ENCODE measurements around the gene MFN1. TPM values are rescaled to one million over a fixed set of nuclear protein-coding genes. Genes with fewer than 3 reads are reported as not detected.
"Not testable (repeated sequence)": the region's sequence is repeated elsewhere in the genome, so short reads cannot be mapped to it uniquely, and the experiment has no call there.

The MFN1 gene
- 10 to 100 TPM; 25.5 to 30.4 TPM for total RNA-seq

DNA sequence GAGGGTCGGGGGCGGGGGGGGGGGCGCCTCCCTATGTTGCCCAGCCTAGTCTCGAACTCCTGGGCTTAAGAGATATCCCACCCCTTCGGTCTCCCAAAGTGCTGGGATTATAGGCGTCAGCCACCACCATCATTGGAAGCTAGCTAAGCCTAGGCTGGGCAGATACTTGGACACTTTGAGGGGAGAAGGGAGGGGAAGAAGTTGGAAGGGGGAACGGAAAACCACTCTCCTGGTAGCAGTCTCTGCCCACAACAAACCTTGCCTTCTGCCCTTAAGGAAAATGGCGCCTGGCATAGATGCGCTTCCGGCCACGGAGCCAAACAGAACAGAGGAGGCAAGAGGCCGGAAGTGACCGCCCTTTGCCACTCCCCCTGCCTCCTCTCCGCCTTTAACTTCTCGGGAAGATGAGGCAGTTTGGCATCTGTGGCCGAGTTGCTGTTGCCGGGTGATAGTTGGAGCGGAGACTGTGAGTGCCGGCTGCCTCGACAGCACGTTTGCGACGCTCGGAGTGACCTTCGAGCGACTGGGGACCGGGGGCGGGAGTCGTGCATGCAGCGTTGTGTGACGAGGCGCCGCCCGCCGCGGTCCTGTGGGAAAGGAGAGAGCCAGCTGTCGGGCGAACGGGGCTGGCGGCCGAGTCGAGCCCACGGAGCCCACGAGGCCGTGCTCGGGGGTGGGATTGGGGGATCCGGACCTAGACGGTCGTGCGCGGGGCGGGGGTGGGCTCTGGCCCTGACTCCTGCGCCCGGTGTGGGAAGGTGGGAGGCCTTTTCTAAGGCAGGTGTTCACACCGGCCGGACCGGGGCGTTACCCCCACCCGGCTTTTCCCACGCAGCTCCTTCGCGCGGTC, at the start of gene MFN1:
Gene MFN1 (plus strand): TSS at position 365 of the 850 bp plus-strand sequence. CDS start 1,143 bp downstream, outside the sequence.
- ATAC-seq (peak; percentile 98), DNase-seq (peak; percentile 94)
- POLR2A ChIA-PET: interaction anchor here (0.7 to 2.6 kb wide), 5 partner anchors 17 to 257 kb away, joined by 3 to 12 read pairs (median 4); partner anchors contain the start of genes MRPL47, NDUFB5 and ZNF639
- H3K27me3 Mint-ChIP-seq (ENCODE audit: low read depth): no peaks in the 10 kb centered on the region
- peaks cover 14% of the 10 kb centered on the region for H3K36me3 Mint-ChIP-seq (ENCODE audit: low read depth)
- peak within 1 kb of the TSS; percentile 94 for H3K4me3 Mint-ChIP-seq
- peaks cover 15% of the 10 kb centered on the region for H3K4me1 Mint-ChIP-seq (ENCODE audit: low read depth)
- peak within 1 kb of the TSS; percentile 93 for H3K27ac Mint-ChIP-seq
- no peaks in the 10 kb centered on the region for H3K9me3 Mint-ChIP-seq (ENCODE audit: insufficient read depth)
- CTCF ChIA-PET: interaction anchor here (1.0 to 2.0 kb wide), 2 partner anchors 23 to 26 kb away, joined by 3 to 9 read pairs; no protein-coding TSS in a partner anchor

DNA sequence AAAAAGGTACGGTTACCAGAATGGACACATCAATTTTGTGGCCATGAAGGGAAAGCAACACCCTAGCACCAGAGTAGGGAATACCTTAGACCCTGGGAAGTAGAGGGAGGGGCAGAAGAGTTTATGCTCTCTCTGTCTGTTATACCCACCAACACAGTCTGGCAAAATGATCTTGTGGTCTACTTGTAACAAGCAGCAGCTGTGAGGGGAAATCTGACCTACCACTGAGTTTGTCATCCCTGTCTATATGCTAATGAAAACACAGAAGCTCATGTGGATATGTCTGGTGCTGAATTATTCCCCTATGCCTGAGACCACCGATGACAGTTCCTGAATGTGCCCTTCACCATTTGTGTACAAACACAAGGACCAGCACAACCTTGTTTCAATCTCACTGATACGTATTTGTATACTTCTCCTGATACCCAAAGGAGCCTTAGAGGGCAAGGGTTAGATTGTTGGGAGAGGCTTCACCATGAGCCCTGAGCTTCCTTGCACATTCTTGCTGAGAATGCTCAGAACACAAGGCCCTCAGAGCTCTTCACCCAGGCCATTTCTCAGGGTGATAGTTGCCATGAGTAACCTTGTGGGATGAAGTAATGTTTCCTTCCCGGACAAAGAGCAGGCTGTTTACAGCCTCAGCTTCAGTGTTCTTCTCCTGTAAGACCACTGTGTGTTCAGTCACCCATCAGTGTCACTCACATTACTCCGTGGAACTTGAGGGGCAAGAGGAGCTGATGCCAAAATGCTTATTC, 49.4 kb upstream of the MFN1 start:
- Mint-ChIP-seq H3K27ac (no peak overlapping the region), H3K27me3 (ENCODE audit: low read depth) (peaks cover 11% of the 10 kb centered on the region), H3K9me3 (ENCODE audit: insufficient read depth) (no peaks in the 10 kb centered on the region), H3K4me1 (ENCODE audit: low read depth) (no peaks in the 10 kb centered on the region), H3K4me3 (no peak overlapping the region), H3K36me3 (ENCODE audit: low read depth) (no peaks in the 10 kb centered on the region)
- DNase-seq: no peak
- ATAC-seq: no peak
- ChIA-PET POLR2A (no interaction called here), CTCF (no interaction called here)

DNA sequence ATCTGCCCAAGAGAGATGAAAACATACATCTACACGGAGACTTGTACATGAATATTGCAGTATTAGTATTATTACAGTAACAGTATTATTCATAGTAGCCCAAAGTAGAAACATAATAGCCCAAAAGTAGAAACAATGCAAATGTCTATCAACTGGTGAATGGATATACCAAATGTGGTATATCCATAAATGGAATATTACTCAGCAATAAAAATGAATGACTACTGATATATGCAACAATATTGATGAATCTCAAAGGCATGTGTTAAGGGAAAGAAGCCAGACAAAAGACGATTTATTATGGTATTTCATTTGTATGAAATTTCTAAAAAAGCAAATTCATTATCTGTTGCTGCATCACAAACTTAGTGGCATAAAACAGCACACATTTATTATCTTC, 48.2 kb upstream of the MFN1 start:
- POLR2A ChIA-PET: no interaction called here
- Mint-ChIP-seq H3K4me1 (ENCODE audit: low read depth) (no peaks in the 10 kb centered on the region), H3K27ac (no peak overlapping the region), H3K9me3 (ENCODE audit: insufficient read depth) (no peaks in the 10 kb centered on the region), H3K4me3 (no peak overlapping the region), H3K36me3 (ENCODE audit: low read depth) (no peaks in the 10 kb centered on the region), H3K27me3 (ENCODE audit: low read depth) (peaks cover 15% of the 10 kb centered on the region)
- DNase-seq: no peak
- CTCF ChIA-PET: no interaction called here
- no peak for ATAC-seq

GRCh38 chr3:179299999-179300613, 47.4 kb upstream of the MFN1 start:
- DNase-seq (no peak), ATAC-seq (no peak)
- H3K4me3 Mint-ChIP-seq: no peak overlapping the region
- ChIA-PET POLR2A (no interaction called here), CTCF (no interaction called here)
- H3K36me3 Mint-ChIP-seq (ENCODE audit: low read depth): no peaks in the 10 kb centered on the region
- no peaks in the 10 kb centered on the region for H3K9me3 Mint-ChIP-seq (ENCODE audit: insufficient read depth)
- peaks cover 12% of the 10 kb centered on the region for H3K27me3 Mint-ChIP-seq (ENCODE audit: low read depth)
- no peak overlapping the region for H3K27ac Mint-ChIP-seq
- H3K4me1 Mint-ChIP-seq (ENCODE audit: low read depth): no peaks in the 10 kb centered on the region

GRCh38 chr3:179301645-179302044, 45.9 kb upstream of the MFN1 start:
- Mint-ChIP-seq H3K9me3 (ENCODE audit: insufficient read depth) (no peaks in the 10 kb centered on the region), H3K27ac (no peak overlapping the region), H3K4me1 (ENCODE audit: low read depth) (no peaks in the 10 kb centered on the region), H3K36me3 (ENCODE audit: low read depth) (no peaks in the 10 kb centered on the region), H3K4me3 (no peak overlapping the region), H3K27me3 (ENCODE audit: low read depth) (peaks cover 13% of the 10 kb centered on the region)
- DNase-seq: no peak
- POLR2A ChIA-PET: interaction anchor here (0.6 kb wide), 1 partner anchor 327 kb away, joined by 3 read pairs; no protein-coding TSS in a partner anchor
- ATAC-seq: no peak
- CTCF ChIA-PET: no interaction called here

GRCh38 chr3:179302111-179302510, 45.4 kb upstream of the MFN1 start:
- CTCF ChIA-PET: no interaction called here
- POLR2A ChIA-PET: no interaction called here
- H3K4me3 Mint-ChIP-seq: no peak overlapping the region
- ATAC-seq: no peak
- no peaks in the 10 kb centered on the region for H3K36me3 Mint-ChIP-seq (ENCODE audit: low read depth)
- H3K9me3 Mint-ChIP-seq (ENCODE audit: insufficient read depth): no peaks in the 10 kb centered on the region
- H3K27me3 Mint-ChIP-seq (ENCODE audit: low read depth): peaks cover 8% of the 10 kb centered on the region
- DNase-seq: no peak
- no peaks in the 10 kb centered on the region for H3K4me1 Mint-ChIP-seq (ENCODE audit: low read depth)
- H3K27ac Mint-ChIP-seq: no peak overlapping the region

- POLR2A ChIA-PET: no interaction called here
- no peak for DNase-seq
- Mint-ChIP-seq H3K36me3 (ENCODE audit: low read depth) (no peaks in the 10 kb centered on the region), H3K27me3 (ENCODE audit: low read depth) (peaks cover 6% of the 10 kb centered on the region), H3K9me3 (ENCODE audit: insufficient read depth) (no peaks in the 10 kb centered on the region), H3K4me1 (ENCODE audit: low read depth) (no peaks in the 10 kb centered on the region), H3K27ac (no peak overlapping the region), H3K4me3 (no peak overlapping the region)
- CTCF ChIA-PET: no interaction called here
- ATAC-seq: no peak
These were observed 42.9 kb upstream of the MFN1 start for GRCh38 chr3:179304605-179305004.

DNA sequence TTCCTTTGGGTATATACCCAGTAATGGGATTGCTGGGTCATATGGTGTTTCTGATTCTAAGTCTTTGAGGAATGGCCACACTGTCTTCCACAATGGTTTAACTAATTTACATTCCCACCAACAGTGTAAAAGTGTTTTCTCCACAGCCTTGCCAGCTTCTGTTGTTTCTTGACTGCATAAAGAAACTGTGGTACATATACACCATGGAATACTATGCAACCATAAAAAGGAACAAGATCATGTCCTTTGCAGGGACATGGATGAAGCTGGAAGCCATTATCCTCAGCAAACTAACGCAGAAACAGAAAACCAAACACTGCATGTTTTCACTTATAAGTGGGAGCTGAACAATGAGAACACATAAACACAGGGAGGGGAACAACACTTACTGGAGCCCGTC, 40.1 kb upstream of the MFN1 start:
- H3K27me3 Mint-ChIP-seq (ENCODE audit: low read depth); H3K9me3 Mint-ChIP-seq (ENCODE audit: insufficient read depth); H3K4me3 Mint-ChIP-seq; ATAC-seq; H3K27ac Mint-ChIP-seq; POLR2A ChIA-PET; DNase-seq; CTCF ChIA-PET; H3K36me3 Mint-ChIP-seq (ENCODE audit: low read depth); H3K4me1 Mint-ChIP-seq (ENCODE audit: low read depth): not testable (repeated sequence)

DNA sequence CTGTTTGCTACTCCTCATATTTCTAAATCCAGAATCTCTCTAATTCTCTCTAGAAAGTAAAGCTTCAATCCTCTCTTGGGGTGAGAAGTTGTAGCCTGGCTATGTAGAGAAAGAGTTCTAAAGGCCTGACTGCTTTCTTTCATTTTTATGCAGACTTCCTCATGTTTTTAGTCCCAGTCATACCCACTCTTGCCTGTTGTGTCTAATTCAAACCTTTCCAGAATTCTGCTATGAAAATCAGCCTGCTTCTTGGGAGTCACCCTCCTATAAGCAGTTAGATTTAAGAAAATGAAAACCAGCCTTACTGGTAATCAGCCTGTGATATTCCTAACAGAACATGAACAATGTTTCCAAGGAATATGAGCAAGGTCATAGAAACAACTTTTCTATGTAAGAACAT, 39.5 kb upstream of the MFN1 start:
- Mint-ChIP-seq H3K27me3 (ENCODE audit: low read depth) (peaks cover 9% of the 10 kb centered on the region), H3K9me3 (ENCODE audit: insufficient read depth) (no peaks in the 10 kb centered on the region), H3K4me3 (no peak overlapping the region), H3K4me1 (ENCODE audit: low read depth) (no peaks in the 10 kb centered on the region), H3K27ac (no peak overlapping the region), H3K36me3 (ENCODE audit: low read depth) (no peaks in the 10 kb centered on the region)
- POLR2A ChIA-PET: no interaction called here
- no peak for DNase-seq
- ATAC-seq: no peak
- CTCF ChIA-PET: no interaction called here

DNA sequence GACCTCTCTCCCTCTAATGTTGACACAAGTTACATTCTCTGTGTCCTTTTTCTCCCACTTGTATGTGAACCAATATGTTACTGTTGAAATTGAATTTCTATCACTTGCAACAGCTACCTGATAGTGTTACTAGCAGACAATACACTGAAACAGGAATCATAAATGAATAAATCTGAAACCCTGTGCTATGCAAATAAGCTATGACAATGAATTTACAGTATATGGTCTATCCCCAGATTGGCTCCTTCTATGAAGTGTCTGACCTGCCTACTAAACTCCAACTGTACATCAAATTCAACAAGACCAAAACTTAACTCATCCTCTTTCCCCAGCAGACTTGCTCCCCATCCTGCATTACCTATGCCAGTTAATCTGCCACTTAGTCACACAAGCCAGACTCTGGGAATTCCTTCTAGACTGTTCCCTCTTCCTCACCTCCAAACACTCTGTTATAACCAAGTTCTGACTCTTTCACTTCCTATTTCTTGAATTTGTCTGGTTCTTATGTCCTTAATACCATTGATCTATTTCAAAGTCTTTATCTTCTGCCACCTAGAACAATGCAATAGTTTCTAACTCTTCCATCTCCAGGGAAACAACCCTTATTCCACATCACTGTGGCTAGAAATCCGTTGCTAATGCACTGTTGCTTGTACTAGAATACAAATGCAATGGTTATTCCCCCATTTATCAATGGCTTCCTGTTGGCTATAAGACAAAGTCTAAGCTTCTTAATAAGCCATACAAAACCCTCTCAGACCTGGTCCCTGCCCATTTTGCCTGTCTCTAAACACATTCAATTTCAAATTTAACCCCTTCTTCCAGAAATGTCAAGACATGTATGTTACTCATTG, 38.1 kb upstream of the MFN1 start:
- Mint-ChIP-seq H3K36me3 (ENCODE audit: low read depth) (no peaks in the 10 kb centered on the region), H3K27me3 (ENCODE audit: low read depth) (peaks cover 5% of the 10 kb centered on the region), H3K4me1 (ENCODE audit: low read depth) (no peaks in the 10 kb centered on the region), H3K4me3 (no peak overlapping the region), H3K27ac (no peak overlapping the region), H3K9me3 (ENCODE audit: insufficient read depth) (no peaks in the 10 kb centered on the region)
- POLR2A ChIA-PET: no interaction called here
- CTCF ChIA-PET: interaction anchor here (0.9 to 1.2 kb wide), 4 partner anchors 12 to 292 kb away, joined by 3 to 5 read pairs (median 3); no protein-coding TSS in a partner anchor
- no peak for DNase-seq
- no peak for ATAC-seq

DNA sequence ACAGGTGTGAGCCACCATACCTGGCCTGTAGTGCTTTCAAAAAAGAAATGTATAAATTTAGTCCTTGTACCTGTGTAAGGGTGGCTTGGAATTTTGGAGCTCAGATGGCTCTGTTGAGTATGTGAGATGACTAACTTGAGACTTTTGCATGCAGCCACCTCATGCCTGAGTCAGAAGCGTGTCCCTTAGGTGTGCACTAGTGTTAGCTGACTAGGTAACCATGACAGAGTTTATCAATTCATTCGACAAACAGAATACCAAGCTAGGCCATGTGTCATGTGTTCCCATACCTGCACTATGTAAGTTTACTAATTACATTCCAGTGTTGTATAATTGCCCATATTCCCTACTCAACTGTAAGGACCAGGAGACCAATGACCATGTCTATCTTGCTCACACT, 28.6 kb upstream of the MFN1 start:
- Mint-ChIP-seq H3K36me3 (ENCODE audit: low read depth) (peaks cover 3% of the 10 kb centered on the region), H3K4me1 (ENCODE audit: low read depth) (peaks cover 31% of the 10 kb centered on the region), H3K9me3 (ENCODE audit: insufficient read depth) (no peaks in the 10 kb centered on the region), H3K27me3 (ENCODE audit: low read depth) (peaks cover 2% of the 10 kb centered on the region), H3K4me3 (no peak overlapping the region), H3K27ac (no peak overlapping the region)
- no peak for DNase-seq
- ChIA-PET CTCF (interaction anchor here (1.6 to 5.0 kb wide), 2 partner anchors 172 to 249 kb away, joined by 4 to 39 read pairs; partner anchors contain the start of gene ZMAT3), POLR2A (no interaction called here)
- no peak for ATAC-seq
